EH (cell line): ENCODE measurements around the gene SETD2.
"Not testable (repeated sequence)": the region's sequence is repeated elsewhere in the genome, so short reads cannot be mapped to it uniquely, and the experiment has no call there.

ENCODE experiments used
- DNase-seq: peaks from one replicate; pipeline ENCODE4 v3.0.0-alpha.2; 2015; ENCODE audit warnings: low read depth

SETD2 gene, protein sequence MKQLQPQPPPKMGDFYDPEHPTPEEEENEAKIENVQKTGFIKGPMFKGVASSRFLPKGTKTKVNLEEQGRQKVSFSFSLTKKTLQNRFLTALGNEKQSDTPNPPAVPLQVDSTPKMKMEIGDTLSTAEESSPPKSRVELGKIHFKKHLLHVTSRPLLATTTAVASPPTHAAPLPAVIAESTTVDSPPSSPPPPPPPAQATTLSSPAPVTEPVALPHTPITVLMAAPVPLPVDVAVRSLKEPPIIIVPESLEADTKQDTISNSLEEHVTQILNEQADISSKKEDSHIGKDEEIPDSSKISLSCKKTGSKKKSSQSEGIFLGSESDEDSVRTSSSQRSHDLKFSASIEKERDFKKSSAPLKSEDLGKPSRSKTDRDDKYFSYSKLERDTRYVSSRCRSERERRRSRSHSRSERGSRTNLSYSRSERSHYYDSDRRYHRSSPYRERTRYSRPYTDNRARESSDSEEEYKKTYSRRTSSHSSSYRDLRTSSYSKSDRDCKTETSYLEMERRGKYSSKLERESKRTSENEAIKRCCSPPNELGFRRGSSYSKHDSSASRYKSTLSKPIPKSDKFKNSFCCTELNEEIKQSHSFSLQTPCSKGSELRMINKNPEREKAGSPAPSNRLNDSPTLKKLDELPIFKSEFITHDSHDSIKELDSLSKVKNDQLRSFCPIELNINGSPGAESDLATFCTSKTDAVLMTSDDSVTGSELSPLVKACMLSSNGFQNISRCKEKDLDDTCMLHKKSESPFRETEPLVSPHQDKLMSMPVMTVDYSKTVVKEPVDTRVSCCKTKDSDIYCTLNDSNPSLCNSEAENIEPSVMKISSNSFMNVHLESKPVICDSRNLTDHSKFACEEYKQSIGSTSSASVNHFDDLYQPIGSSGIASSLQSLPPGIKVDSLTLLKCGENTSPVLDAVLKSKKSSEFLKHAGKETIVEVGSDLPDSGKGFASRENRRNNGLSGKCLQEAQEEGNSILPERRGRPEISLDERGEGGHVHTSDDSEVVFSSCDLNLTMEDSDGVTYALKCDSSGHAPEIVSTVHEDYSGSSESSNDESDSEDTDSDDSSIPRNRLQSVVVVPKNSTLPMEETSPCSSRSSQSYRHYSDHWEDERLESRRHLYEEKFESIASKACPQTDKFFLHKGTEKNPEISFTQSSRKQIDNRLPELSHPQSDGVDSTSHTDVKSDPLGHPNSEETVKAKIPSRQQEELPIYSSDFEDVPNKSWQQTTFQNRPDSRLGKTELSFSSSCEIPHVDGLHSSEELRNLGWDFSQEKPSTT (N-terminal part only)

DNA sequence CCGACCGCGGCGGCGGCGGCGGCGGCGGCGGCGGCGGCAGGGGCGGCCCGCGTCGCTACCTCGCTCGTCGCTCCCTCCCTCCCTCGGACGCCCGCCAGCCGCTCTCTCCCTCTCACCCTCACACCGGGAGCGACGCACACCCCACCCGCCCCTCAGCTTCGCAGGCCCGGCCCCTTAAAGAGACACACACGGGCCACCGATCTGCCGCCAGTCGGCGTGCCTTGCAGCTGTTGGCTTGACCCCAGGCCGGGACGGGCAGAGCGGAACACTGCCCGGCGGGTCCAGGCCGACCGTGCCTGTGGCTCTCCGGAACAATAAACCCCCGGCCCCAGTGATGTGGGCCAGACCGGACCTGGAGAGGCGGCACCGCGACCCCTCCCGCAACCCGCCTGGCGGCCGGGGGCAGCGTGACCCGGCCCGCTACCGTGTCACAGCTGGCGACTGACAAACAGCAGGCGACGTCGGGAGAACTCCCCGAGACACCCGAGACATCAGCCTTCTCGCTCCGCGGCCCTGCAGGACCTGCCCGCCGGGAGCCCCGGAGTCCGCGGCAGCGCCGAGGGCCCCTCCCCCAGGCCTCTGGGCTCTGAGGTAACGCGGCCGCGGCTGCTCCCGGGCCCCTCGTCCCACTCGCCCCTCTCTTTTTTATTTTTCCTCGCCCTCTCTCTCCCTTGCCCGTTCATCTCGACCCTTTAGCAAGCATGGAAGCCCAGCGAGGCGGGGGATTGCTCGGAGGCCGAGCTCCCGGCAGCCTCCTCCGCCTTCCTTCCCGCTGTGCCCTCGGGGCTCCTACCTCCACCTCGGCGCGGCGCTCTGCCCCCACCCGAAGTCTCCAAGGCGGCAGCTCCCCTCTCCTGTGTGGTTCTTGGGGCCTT is at the start of gene SETD2:
Gene SETD2, minus strand, starts transcription at position 107 of the 875 bp plus-strand sequence. CDS start 189 bp downstream, outside the sequence.
- peak; percentile 95 for DNase-seq

DNA sequence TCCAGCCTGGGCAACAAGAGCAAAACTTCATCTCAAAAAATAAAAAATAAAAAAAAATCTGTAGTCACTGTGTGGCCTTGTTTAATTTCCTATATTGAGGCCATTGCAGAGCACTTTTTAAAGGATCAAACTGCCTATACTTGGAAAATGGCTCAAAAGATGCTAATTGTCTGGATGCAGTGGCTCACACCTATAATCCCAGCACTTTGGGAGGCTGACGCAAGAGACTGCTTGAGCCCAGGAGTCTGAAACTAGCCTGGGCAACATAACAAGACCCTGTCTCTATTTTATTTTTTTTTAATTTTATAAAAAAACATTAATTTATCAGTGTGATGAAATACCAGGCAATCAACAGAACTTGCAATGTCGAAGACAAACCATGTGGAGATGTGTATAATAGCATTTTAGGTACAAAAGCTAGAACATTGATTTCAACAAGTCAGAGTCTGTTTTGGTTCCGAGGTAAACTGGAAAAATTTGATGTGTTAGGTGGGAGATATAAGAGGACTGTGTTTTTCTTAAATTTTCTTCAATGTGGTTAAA is 47.0 kb upstream of the SETD2 start:
- no peak for DNase-seq

DNA sequence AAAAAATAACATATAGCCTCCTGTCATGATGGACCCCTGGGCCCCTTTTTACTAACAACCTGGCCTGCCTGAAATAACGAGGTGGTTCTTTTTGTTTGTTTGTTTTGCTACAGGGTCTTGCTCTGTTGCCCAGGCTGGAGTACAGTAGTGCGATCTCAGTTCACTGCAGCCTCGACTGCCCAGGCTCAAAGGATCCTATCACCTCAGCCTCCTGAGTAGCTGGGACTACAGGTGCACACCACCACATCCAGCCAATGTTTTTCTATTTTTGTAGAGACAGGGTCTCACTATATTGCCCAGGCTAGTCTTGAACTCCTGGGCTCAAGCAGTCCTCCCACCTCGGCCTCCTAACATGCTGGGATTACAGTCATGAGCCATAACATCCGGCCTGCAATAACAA is 42.1 kb upstream of the SETD2 start:
- not testable (repeated sequence) for DNase-seq

DNA sequence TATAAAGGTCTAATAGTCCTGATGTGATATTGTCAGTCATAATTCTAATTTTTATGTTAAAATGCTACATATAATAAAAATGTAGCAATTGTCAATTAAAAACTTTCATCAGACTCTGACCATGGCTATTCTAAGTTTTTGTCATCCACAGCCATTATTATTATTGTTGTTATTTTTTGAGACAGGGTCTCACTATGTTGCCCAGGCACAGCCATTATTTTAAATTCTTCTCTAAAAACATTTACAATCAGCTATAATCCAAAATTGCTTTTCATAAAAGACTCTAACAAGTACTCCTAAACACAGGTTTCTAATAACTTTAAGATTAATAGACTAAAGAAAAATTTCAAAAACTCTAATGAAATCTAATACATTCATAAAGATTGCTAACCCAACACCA is 41.0 kb upstream of the SETD2 start:
- DNase-seq = no peak

DNA sequence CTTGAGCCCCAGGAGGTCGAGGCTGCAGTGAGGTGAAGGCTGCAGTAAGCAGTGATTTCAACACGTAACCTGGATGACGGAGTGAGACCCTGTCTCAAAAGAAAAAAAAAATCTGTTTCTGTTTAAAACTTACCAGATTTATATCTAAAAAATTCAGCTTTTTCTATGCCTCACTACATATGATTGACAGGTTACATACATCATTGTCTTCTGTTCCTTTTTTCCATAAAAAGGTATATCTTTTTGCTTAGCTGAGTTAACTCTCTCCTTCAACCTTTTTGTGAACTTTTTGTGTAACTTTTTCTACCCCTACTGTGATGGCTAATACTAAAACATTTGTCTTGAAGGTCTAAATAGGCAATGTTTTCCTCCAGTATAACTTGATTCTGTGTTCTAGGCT is 38.6 kb upstream of the SETD2 start:
- DNase-seq = no peak

DNA sequence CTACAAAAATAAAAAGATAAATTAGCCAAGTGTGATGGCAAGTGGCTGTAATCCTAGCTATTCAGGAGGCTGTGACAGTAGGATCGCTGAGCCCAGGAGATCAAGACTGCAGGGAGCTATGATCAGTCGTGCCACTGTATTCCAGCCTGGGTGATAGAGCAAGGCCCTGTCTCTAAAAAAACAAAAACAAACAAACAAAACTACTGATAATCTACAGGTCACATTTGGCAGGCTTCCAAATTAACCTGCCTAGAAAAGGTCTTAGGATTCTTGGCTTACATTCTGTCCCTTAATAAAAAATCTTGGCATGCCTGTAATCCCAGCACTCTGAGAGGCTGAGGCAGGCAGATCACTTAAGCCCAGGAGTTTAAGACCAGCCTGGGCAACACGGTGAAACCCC is 33.4 kb upstream of the SETD2 start:
- DNase-seq = no peak

DNA sequence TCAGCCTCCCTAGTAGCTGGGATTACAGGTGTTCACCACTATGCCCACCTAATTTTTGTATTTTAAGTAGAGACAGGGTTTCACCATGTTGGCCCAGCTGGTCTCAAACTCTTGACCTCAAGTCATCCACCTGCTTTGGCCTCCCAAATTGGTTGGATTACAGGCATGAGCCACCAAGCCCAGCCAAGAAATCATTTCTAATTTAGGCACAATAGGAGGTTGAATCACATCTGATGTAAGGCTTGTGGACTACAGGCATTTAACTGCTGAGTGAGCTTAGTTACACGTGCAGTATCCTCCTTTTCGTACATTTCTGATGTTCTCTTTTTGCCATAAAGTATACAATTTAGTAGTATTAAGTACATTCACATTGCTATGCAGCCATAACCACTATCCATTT is 31.1 kb upstream of the SETD2 start:
- no peak for DNase-seq

DNA sequence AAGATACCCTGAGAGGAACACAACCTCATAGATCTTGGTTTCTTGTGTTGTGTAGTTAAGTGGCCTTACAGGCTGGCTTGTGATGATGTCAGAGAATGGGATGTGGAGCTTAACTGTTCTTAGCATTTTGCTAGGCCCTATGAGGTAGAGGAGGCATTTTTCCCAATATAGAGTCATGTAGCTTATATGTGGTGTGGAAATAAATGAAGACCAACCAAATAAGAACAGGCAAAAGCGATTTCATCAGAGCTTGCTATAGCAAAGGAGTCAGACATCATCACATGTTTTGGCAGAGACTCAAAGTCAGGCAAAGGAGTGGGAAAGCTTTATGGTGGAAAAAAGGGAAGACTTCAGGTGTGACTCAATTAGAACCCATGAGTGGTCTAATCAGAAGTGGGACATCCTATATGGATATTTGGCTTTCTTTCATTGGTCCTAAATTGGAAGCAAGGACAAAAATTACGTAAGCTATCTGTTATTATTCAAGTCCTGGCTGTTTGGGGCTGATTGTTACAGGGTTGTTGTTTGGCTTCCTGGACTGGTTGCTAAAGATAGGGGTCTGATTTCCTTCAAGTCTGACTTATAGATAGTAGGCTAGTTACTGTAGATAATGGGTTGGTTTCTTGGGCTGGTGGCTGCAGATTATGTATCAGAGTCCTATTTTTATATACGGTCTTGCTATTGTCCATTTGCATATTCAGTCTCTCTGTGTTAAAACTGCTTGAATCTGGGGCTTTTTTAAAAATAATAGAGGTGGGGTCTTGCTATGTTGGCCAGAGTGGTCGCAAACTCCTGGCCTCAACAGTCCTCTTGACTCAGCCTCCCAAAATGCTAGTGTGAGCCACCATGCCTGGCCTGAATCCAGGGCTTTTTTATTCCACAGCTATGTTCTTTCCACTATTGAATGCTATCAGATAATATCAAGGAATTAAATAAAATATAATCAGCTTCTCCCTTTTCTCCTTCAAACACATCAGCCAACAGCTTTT is 30.3 kb upstream of the SETD2 start:
- DNase-seq = peak; percentile 10

DNA sequence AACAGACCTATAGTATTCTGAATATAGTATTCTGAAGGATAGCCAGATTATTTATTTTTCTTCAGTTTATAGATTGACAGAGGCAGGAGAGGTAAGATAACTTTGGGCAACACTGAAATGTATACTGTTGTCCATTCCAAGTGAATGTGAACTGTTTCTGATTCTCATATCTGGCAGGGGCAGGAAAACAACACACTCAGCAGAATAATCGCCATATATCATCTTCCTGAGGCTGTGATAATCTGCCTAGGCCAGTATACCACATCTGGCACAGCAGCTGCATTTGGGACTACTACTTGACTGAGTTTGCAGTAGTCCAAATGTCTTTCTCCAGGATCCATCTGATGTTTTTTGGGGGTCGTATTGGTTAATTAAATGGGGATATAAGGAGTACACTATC is 22.4 kb upstream of the SETD2 start:
- no peak for DNase-seq

DNA sequence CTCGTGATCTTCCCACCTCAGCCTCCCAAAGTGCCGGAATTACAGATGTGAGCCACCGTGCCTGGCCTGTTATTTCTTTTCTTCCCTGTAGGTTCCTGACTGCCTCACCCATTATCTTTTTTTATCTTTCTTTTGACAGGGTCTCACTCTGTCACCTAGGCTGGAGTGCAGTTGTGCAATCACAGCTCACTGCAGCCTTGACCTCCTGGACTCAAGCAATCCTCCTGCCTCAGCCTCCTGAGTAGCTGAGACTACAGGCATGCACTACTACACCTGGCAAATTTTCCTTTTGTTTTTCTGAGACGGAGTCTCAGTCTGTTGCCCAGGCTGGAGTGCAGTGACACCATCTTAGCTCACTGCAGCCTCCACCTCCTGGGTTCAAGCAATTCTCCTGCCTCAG is 17.8 kb upstream of the SETD2 start:
- not testable (repeated sequence) for DNase-seq

DNA sequence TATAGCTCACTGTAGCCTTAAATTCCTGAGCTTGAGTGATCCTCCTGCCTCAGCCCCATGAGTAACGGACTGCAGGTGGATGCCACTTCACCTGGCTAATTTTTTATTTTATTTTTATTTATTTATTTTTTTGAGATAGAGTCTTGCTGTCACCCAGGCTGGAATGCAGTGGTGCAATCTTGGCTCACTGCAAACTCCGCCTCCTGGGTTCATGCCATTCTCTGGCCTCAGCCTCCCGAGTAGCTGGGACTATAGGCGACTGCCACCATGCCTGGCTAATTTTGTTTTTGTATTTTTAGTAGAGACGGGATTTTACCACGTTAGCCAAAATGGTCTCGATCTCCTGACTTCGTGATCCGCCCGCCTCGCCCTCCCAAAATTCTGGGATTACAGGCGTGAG is 16.1 kb upstream of the SETD2 start:
- DNase-seq = not testable (repeated sequence)

DNA sequence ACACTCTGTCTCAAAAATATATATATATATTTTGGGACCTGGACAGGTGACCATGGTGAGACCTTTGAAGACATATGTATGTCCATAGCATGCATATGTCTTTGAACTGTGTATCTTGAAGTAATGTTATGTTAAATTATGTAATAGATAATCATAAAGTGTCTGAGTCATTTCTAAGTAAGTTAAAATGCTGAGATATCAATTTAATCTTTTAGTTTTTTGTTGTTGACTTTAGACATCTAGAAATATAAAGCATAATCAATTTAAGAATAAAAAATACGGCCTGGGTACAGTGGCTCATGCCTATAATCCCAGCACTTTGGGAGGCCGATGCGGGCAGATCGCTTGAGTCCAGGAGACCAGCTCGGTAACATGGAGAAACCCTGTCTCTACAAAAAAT is 12.7 kb upstream of the SETD2 start:
- DNase-seq = no peak

DNA sequence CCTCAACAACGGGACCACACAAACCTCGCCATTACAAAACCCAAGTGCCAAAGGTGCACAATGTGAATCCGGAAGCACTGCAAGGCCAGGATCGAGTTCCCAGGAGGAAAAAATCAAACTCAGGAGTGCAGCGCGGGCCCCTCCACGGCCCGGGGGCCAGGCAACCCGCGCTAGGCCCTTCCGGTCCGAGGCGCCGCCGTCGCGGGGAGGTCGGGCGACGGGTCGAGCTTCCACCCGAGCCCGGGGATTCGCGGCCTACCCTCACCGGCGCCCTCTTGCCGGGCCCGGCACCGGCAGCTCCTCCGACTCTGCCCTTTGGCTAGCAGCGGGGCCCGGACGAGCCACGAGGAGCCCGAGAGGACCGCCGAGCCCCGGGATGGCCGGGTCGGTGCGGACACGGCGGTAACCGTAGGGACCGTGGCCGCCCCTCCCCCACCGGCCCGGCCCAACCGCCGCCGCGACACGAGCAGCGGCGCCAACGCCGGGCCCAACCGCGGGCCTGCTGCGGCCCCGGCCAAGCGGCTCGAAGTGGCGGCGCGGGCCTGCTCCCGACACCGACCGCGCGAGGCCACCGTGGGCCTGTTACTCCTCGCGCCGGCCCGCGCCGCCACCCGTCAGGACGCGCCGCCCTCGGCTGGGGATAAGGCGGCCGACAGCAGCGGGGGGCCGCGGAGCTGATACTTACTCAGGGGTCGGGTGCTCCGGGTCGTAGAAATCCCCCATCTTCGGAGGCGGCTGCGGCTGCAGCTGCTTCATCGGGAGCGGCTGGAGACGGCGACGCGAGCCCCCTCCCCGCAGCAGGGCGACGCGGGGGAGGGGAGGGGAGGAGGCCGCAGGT is 525 bp downstream of the SETD2 start:
- DNase-seq = peak; percentile 45

DNA sequence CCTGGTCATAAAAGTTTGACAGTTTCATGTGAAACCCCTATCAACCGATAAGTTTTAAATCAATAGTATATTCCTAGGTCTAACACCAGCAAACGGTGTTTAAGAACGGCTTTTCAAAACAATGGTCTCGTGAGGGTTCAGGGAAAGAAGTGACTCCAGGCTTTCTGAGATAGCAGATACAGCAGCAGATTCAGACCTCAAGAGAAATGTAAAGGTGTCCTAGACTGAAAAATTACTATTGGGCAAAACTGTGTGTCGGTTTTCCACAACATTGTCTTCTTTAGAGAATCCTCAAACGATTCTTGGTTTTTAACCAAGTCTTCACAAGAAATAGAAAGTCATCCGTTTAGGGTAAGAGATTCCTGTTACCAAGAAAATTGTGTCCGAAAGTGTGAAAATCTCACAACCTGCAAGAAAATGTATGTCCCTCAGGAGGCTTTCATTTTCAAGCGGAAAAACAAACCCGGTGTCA is 1.2 kb downstream of the SETD2 start:
- DNase-seq = peak; percentile 18

DNA sequence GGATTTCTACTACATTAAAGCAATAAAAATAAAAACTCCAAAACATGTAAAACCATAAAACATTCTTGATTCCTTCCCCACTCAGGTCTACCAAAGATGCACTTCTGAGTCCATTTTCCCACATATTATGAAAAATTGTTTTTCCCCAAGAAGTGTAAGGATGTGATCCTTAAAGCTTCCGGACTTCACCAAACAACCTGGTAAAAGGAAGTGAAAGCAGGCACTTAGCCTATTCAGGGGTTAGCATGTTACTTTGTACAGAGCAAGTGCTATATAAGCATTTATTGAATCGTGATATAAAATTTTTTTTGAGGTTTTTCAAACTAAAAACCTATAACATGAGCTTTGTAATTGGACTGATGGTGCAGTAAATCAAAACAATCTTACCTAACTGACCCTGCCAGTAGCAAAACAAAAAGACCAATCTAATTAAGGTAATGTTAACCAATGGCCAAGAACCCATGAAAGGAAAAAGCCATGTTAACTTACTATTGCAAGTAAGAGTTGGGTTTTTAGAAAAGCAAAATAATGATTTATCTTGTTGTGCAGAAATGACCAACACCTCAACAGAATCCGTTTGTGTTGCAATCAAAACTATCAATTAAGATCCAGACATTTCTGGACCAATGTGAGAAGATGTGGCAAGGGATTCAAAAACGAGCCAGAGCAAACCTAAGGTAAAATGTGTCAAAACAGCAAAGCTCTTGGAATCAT is 1.8 kb downstream of the SETD2 start:
- DNase-seq = peak; percentile 14

DNA sequence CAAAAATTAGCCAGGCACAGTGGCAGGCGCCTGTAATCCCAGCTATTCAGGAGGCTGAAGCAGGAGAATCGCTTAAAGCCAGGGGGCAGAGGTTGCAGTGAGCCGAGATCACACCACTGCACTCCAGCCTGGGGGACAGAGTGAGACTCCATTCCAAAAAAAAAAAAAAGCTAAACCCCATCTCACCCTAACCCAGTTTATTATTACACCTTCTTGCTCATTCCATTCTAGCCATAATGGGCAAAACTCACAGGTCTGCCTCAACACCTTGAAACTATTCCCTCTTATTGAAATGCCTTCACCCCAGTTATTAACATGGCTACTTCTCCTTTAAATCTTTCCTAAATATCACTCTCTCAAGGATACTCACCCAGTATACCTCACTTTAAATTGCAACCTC is 4.1 kb downstream of the SETD2 start:
- no peak for DNase-seq

DNA sequence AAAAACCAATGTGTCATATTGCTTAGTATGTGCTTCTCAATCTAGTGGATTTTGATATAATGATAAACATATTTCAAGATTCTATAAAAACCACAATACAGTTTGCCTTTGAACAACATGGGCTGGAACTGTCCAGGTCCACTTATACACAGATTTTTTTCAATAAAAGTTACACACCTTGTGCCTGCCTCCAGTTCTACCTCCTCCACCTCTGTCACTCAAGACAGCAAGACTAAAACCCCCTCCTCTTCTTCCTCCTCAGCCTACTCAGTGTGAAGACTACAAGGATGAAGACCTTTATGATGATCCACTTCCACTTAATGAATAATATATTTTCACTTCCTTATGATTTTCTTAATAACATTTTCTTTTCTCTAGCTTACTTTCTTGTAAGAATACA is 5.7 kb downstream of the SETD2 start:
- DNase-seq = no peak

DNA sequence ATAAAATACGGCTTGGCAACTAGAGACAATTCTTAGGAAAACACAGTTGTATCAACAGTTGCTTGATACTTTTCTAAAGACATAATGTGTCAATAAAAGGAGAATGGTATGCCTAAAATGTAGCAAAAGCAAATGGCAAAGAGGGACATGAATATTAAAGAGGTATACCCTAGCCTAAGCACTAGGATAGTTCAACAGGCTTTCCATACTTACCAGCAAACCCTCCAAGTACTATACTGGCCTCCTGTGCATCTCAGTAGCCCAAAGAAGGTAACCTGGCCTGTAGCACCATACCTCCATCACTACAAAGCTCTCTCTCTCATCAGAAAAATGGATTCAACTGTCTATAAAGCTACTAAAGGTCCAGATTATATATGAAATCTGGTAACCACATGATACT is 7.5 kb downstream of the SETD2 start:
- DNase-seq = peak; percentile 7
